ENCODE results near the gene SLC12A7.

- TF ChIP-seq CTCF (conservative IDR thresholded peaks at IDR 0.05) (no peak), EZH2 (IDR thresholded peaks at IDR 0.05; ENCODE audit: low read depth) (no peak)
Measured at GRCh38 chr5:1080432-1080831, 31.4 kb downstream of the SLC12A7 start.

Data from PC-9 (cell line).